ENCODE measurements around the gene NEO1. TPM values are rescaled to one million over a fixed set of nuclear protein-coding genes. Genes with fewer than 3 reads are reported as not detected.

Gene NEO1
- total and polyA plus RNA-seq, 9 of the 15 experiments (the other 6 are each of a cell fraction or from before 2014, with no cell fraction given), result 0.08 to 1.7 (median 0.48) TPM

DNA sequence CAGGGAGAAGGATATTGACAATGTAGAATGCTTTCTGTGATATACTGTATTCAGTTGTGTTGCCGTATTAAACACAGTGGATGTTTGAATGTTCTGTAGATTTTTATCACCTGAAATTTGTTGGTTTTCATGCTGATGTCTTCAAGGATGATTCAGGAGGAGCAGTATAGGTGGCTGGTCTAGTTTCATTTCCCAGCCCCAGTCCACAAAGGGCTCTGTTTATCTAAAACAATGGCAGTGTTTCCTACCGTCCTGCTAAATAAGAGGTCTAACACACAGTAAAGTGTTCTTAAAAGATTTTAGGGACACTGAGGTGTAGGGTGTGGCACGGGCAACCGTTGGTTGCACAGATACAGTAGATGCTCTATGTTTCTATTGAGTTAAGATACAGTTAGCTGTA lies 26.0 kb downstream of the NEO1 start (continued):
- TF ChIP-seq, protein P1, sequence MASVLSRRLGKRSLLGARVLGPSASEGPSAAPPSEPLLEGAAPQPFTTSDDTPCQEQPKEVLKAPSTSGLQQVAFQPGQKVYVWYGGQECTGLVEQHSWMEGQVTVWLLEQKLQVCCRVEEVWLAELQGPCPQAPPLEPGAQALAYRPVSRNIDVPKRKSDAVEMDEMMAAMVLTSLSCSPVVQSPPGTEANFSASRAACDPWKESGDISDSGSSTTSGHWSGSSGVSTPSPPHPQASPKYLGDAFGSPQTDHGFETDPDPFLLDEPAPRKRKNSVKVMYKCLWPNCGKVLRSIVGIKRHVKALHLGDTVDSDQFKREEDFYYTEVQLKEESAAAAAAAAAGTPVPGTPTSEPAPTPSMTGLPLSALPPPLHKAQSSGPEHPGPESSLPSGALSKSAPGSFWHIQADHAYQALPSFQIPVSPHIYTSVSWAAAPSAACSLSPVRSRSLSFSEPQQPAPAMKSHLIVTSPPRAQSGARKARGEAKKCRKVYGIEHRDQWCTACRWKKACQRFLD (CRISPR knock-in tag; IDR thresholded peaks at IDR 0.05), result no peak
- TF ChIP-seq, protein P2, sequence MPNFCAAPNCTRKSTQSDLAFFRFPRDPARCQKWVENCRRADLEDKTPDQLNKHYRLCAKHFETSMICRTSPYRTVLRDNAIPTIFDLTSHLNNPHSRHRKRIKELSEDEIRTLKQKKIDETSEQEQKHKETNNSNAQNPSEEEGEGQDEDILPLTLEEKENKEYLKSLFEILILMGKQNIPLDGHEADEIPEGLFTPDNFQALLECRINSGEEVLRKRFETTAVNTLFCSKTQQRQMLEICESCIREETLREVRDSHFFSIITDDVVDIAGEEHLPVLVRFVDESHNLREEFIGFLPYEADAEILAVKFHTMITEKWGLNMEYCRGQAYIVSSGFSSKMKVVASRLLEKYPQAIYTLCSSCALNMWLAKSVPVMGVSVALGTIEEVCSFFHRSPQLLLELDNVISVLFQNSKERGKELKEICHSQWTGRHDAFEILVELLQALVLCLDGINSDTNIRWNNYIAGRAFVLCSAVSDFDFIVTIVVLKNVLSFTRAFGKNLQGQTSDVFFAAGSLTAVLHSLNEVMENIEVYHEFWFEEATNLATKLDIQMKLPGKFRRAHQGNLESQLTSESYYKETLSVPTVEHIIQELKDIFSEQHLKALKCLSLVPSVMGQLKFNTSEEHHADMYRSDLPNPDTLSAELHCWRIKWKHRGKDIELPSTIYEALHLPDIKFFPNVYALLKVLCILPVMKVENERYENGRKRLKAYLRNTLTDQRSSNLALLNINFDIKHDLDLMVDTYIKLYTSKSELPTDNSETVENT (CRISPR knock-in tag; IDR thresholded peaks at IDR 0.05), result no peak

DNA sequence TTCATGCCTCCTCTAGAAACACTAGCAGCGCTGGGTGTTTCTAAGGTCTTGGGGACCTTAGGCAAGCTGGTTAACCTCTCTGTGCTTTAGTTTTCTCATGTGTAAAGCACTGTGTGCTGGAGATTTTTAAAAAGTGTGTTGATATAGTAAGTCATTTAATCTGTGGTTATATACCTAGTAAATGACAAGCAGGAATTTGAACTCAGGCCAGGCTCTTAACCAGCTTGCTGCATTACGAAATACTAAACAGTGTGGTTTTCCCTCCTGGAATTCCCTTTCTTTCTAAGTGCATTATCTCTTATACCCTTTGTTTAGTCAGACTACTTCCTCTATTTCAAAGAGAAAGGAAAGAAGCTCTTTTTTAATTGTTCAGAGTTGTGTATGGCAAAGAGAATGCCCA lies 26.5 kb downstream of the NEO1 start:
- H3K4me1 ChIP-seq (replicated peaks in 1 of 2; ENCODE audit: control insufficient read depth in 2 of 2, insufficient read depth in 2 of 2, low read length in 2 of 2), result no peaks in the 10 kb centered on the region
- intact Hi-C loops (cut with micrococcal nuclease), result no loop called here
- ATAC-seq (no peak), DNase-seq (ENCODE audit: extremely low read depth in 1 of 4, low spot score in 3 of 4) (no peak), FAIRE-seq (no peak)
- TF ChIP-seq CEBPG (CRISPR knock-in tag; IDR thresholded peaks at IDR 0.05) (no peak), CEBPG (tag; conservative IDR thresholded peaks at IDR 0.05 in 1 of 2, IDR thresholded peaks at IDR 0.05 in 1 of 2) (0 out of 4 replicates have a peak, but pooled peaks of 1 of the 2 experiments have one; percentile 10), RBM17 (IDR thresholded peaks at IDR 0.05; ENCODE audit: borderline replicate concordance, low read depth, low read length) (no peak)
- TF ChIP-seq, protein P3, sequence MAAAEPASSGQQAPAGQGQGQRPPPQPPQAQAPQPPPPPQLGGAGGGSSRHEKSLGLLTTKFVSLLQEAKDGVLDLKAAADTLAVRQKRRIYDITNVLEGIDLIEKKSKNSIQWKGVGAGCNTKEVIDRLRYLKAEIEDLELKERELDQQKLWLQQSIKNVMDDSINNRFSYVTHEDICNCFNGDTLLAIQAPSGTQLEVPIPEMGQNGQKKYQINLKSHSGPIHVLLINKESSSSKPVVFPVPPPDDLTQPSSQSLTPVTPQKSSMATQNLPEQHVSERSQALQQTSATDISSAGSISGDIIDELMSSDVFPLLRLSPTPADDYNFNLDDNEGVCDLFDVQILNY (CRISPR knock-in tag; IDR thresholded peaks at IDR 0.05), result no peak
- no peak overlapping the region for H3K9ac ChIP-seq (ENCODE audit: insufficient read depth in 1 of 2, low read depth in 2 of 2, low read length in 2 of 2)
- CTCF ChIA-PET (ENCODE audit: low intra/inter-chr PET ratio), result no interaction called here
- no peak overlapping the region for H3K4me2 ChIP-seq (ENCODE audit: insufficient read depth, low read length)
- no peaks in the 10 kb centered on the region for H3K27me3 ChIP-seq (ENCODE audit: control insufficient read depth in 2 of 2, insufficient read depth in 2 of 2, low read length in 2 of 2)
- no peaks in the 10 kb centered on the region for H3K9me1 ChIP-seq (ENCODE audit: control insufficient read depth, insufficient read depth, low read length)
- no peaks in the 10 kb centered on the region for H3K36me3 ChIP-seq (ENCODE audit: control insufficient read depth, insufficient read depth, low read length)
- no peaks in the 10 kb centered on the region for H3K79me2 ChIP-seq (ENCODE audit: control insufficient read depth, insufficient read depth, low read length)
- no peak overlapping the region for H3K4me3 ChIP-seq
- H3K9me3 ChIP-seq (replicated peaks; ENCODE audit: control insufficient read depth, insufficient read depth, low read depth, low read length), result no peaks in the 10 kb centered on the region
- no peak overlapping the region for H3K27ac ChIP-seq (ENCODE audit: extremely low read depth, low read depth, low read length)
- 0% methylated on average over 2 of the region's 2 CpGs for WGBS (ENCODE audit: insufficient coverage, low coverage, missing lambda C conversion rate)
- no peak overlapping the region for H2AFZ ChIP-seq (ENCODE audit: low read depth, low read length)
- no peaks in the 10 kb centered on the region; the same call in 1 of the 2 replicates for H4K20me1 ChIP-seq (replicated peaks; ENCODE audit: control insufficient read depth, insufficient read depth, low read length)
- POLR2A ChIA-PET, result no interaction called here
- in situ Hi-C loops (cut with MboI), result loop anchor here (10.0 to 25.0 kb wide), 2 partner anchors 294 to 766 kb away; partner anchors contain the start of genes ADPGK and CELF6
- BruUV-seq (replicated peaks), result no TSS peak
